GM21515 (cell line): ENCODE measurements around the gene SERTAD2.

Experiments
- ATAC-seq: cut with Tn5 transposase; IDR thresholded peaks from one replicate; pipeline ENCODE4 v1.9.1; 2021; ENCODE audit not compliant: unreplicated experiment

SERTAD2 gene

DNA sequence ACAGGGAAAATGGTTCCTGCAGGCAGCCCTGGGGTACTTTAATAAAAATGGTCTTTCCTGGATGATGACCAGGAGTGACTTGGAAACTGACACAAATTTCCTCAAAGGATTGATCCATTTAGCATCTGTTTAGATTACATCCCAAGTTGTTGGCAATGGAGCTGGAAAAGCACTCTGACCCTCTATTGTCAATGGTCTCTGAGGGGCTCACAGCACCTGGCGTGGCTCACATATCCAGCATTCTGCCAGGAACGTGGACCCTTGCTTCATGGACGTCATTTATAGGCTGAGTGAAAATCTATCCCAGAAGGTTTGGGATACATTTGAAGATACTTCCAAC is 43.8 kb downstream of the SERTAD2 start:
- ATAC-seq, result no peak

DNA sequence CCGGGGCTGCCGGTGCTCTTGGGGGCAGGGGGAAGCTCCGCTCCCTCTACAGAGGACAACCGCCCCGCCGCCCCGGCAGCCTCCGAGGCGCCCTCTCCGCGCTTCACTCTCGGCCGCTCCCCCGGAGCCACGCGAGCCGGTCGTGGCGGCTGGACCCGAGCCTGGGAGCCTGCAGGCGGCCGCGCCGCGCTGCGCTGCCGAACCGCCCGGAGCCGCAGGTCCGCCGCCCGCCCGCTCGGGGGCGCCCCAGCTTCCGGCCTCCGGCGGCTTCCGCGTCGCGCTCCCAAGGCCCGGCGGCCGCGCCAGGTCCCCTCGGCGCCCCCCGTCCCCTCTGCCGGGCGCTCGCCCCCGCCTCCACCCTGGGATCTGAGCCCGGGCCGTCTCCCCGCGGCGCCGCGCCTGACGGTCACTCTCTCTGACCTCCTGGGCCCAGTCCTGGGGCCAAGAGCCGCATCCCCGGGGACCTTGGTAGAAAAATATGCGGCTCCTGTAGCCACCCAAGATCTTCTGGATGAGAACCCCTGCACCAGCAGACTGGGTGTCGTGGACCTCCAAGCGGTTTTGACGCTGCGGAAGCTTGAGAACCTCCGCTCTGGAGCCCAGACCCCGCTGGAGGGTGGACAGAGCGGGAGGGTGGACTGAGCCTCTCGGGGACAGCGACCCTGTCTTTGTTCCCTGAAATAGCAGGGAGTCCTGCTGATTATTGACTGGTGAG is 44.3 kb downstream of the SERTAD2 start:
- peak; percentile 37 for ATAC-seq

DNA sequence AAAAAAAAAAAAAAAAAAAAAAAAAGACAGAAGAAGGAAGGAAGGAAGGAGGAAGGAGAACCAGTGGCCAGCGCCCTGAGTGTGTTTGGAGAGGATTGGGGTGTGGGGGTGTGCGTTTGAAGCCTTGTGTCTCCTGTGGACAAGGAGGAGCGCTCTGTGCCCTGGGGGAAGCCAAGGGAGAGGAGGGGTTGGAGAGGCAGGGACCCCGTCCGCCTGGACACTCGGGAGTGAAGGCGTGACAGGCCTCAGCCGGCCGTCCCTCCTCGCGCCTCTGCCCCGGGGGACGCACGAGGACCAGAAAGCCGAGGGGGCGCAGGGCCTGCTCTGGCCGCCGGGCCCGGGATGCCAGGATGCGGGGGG is 44.9 kb downstream of the SERTAD2 start:
- ATAC-seq, result no peak

DNA sequence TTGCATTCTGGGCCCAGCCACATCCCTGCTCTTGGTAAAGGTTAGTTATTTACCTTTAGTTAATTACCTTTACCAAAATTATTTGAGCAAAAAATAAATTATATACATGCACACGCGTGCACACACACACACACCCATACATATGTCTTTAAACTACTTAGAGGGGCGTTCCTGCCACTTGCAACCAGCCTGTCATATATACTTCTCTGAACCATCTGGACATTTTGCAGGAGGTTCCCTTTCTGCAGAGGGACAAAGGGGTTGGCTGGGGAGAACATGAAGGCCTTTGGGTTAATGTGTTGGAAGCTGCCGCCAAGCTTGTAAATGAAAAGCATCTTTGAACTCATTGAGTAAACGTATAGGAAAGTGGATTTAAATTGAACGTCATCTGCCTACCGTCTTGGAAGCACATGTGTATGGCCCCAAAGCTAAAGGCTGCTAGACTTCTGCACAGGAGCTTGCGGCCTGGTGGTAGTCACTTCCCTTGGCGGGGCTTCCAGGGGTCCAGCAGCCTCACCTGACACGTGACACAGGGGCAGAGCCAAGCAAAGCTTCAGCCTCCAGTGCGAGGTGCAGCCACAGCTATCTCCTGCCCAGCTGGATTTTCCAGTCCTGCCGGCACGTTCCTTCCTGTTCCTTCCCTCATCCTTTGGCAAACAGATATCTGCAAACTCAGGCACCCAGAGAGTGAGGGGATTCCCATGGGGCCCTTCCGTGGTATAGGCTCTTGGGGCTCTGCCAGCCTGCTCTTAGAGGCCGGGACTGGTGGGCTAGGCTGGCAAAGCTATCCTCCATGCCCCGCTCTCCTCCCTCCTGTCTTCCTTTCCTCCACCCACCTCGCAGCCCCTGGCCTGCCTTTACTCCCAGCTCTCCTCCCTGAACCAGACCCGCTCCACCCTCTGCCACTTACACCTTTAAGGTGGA is 46.1 kb downstream of the SERTAD2 start:
- ATAC-seq, result no peak

DNA sequence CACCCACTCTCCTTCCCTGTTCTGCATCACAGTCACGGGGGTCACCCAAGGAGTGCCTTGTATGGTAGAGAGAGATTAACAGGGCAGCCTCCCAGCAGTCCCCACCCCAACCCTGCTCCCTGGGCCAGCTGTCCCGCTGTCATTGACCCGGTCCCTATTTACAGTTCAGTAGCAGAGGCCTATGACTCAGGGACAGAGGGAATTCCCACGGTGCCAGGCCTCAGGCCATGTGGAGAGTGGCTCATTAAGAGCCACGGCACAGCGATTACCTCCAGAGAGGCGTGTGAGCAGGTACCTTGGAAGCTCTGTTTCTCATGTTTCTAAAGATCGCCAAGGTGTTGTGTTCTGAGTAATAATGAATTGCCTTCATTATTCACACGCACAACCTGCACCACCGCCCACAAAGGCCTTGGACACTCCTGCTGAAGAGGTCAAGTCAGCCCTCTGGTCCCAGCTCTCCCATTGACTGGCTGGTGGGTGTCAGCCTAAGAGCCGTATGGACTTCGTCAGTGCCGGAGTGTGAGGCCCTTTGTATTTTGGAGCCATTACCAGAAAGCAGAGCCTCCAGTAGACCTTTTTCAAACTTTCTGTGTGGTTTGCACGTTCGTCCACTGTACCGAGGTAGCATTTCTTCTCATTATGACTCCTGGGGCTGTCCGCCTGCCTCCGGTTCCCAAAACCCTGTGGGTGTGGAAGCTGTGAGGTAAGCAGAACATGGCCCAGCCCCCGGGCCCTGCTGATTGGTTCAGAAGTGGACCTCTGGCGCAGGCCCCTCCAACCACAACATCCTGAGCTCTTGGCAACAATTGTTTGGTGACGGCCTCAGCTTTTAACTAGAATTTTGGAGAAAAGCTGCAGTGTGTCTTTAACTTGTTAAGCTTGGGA is 47.0 kb downstream of the SERTAD2 start:
- ATAC-seq, result peak; percentile 88

DNA sequence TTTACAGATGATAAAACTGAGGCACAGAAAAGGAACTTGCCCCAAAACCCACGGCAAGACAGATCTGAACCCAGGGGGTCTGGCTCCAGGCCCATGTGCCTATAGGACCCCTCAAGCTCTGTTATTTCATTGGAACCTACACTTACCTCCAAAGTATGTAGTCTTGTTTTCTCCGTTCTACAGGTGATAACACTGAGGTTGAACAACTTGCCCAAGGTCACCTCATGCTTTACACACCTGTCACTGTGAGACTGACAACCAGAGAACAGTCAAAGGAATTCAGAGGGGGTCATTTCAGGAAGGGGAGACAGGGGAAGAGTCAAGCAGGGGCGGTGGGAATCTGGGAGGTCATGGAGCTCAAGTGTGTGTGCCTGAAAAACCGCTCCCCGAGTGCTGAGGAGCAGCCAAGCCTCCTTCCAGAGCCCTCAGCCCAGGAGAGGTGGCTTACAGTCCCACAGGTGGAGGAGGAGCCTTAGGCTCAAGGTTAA is 47.7 kb downstream of the SERTAD2 start:
- no peak for ATAC-seq

DNA sequence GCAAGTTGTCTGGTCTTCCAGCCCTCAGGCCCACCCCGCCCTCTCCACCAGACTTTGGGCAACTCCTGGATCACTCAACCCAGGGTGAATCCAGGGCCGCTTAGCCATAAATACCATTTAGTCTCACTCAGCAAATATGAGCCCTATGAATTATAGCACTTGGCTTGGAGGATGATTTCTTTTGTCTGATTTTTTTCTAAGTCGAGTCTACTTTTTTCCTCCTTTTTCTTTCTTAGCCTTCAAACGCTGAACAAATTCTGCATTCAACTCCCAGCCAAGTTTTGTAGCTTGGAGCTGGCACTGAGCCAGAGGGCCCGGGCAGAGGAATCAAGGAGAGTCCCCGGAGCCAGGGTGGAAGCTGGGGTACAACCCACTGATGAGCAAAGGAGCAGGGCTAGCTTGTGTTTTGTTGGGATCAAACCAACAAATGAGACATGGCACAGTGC is 48.7 kb downstream of the SERTAD2 start:
- ATAC-seq, result no peak

DNA sequence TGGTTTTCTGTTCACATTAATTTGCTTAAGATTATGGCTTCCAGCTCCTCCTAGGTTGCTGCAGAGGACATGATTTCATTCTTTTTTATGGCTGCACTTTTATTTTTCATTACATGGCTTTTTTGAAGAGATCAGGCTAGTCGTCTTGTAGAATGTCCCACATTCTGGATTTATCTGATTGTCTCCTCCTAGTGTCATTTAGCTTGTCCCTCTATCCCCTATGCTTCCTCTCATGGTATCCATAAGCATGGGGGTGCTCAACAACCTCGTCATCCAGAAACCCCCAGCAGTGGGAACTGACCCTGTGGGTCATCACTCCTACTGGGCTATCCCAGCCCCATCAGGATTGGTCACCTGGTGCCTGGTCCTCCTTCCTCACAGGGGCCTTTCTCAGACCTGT is 49.6 kb downstream of the SERTAD2 start:
- ATAC-seq, result no peak

DNA sequence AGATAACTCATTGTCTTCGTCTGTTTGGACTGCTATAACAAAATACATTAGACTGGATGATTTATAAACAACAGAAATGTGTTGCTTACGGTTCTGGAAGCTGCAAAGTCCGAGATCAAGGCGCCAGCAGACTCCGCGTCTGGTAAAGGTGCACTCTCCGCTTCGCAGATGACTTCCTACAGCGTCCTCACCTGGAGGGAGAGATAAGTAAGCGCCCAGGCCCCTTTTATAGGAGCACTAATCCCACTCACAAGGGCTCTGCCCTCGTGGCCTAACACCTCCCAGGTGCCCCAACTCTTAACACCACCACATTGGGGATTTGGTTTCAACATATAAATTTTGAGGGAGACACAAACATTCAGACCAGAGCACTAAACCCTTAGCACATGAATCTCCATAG is 51.3 kb downstream of the SERTAD2 start:
- ATAC-seq, result no peak

DNA sequence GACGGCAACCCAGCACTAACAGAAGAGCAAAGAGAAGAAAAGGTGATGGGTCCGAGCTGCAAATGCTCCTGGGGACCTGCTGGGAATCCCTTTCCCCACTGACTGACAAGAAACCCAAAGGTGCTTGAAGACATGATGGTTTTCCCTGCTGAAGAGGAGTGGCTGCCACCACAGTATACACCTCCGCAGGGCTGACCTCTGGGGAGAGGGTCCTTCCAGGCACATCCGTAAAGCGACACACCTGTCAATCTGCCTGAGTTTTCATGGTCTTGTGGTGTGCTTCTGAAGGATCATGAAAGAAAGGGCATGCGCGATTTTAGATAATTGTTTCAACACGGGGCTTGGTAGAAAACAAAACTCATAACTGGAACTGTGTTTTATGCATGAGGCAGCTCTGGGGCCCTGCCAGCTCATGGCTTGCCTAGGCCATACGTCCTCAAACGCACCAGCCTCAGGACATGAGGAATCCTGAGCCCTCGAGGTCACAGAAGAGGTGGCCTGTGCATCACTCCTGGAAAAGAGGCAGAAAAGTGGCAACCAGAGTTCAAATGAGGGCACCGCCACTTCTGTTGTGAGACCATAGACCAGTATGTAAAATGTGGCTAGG is 51.8 kb downstream of the SERTAD2 start:
- no peak for ATAC-seq

DNA sequence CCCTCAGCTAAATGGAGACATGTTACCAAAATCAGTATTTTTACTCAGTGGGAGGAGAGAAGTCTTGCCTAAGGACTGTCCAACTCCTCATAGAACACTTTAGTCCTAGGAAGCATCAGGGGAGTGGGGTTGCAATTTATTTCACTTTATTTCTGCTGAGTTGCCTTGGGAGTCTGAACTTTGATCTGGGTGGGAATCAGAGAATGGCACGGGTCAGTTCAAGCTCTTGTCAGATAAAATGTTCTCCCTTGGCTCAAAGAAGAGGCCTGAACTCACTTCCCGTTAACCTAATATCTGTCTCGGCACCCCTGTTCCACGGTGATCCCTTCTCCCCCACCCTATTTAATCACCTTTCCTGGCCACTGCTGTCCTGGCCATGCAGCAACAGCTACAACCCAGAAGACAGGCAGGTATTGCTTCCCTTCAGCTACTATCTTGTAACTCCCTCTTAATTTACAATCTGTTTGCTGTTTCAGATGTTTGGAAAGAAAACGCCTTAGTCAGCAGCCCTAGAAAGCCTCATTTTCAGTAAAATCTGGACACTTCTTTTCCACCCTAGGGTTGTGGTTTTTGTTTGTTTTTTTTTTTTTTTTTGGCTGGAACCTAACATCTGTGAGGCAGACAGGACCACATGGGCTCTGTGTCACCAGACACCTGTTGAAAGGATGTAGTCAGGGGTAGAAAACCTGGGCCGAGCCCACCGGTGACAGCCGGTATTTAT is 52.5 kb downstream of the SERTAD2 start:
- ATAC-seq, result no peak

DNA sequence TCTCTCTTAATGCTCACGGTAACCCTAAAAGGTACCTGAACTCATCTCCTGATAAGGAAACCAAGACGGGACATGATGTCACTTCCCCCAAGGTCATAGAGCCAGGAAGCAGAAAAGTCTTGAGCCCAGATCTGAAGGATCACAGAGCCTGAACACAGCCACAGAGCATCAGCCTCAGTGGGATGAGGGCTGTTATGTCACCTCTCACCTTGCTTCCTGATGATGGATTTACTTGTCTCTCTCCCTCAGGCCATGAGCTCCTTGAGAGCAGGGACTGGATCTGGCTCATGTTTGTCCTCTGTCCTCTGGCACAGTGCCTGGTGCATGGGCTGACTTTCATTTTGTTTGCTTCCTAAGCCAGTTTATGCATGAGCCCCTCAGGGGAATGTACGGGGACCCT is 54.2 kb downstream of the SERTAD2 start:
- no peak for ATAC-seq

DNA sequence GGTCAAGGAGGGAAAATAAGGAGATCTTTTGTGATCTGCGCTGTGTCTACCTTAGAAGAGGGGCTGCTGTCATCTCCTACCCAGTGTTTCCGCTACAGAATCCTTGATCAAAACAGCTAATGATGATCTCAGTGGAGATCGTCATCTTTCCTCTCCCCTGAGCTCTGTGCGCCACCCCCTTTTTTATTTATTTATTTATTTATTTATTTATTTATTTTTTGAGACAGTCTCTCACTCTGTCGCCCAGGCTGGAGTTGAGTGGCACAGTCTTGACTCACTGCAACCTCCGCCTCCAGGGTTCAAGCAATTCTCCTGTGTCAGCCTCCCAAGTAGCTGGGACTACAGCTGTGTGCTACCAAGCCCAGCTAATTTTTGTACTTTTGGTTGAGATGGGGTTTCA is 55.5 kb downstream of the SERTAD2 start:
- no peak for ATAC-seq

DNA sequence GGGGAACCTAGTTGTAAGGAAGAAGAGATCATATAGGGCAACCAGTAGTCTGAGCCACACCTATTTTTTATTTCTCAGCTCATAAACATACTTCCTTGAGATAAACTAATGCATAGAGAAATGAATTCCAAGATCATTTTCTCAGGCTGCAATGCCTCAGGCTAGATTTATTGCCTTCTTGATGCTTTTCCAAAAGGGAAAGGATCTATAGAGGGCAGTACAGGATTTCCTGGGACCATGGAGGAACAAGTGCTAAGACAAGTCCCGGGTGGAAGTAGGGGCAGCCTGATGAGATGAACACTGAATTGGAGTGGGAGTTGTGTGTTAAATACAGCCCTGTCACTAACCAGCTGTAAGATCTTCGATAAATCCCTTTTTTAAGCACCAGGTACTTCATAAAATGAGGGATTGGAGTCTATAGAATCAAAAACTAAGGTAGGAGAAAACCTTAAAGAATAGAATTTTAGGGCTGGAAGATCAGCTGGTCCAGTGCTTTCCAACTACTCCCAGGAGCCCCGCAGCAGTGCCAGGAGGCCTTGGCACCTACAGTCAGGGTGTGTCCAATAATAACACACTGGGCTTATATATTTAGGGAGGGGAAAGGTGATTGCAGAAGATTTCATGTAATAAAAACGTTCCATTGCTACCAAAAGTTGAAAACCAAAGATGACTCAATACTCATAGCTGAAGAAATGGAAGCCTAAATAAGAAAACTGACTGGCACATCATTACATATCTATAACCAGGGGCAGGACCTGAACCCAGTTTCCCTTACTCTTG is 58.1 kb downstream of the SERTAD2 start:
- no peak for ATAC-seq

DNA sequence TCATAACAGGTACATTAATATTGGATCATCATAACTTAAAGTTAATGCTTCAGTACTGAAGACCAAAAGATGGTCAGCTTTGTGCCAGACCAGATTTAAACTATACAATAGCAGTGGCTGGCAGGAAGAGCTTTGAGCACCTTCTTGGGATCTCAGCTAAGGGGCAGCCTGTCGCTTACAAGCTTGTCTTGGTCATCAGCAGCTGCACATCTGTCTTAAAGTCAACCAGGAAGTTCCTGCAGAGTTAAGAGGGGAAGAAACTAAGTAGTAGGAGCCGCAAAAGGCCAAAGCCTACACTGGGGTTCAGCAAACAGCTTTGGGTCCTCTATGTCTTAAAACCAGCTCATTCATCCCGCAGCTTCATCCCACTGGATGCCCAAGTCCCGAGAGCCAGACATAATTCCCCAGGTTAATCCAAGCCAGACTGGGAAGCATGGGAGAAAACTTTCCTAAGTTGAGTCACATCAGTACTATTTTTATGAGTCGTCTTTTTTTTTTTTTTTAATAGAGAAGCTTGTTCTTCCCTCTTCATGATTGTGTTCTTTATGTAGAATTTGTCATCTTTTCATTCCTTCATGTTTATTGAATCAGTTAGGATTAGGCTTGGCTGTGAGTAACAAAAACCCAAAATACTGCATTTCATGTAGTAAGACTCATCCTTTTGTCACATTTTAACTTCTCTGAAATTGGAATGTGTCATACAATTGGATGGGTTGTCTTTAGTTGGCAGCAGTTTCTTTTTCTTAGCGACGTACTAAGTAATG is 59.3 kb downstream of the SERTAD2 start:
- no peak for ATAC-seq

DNA sequence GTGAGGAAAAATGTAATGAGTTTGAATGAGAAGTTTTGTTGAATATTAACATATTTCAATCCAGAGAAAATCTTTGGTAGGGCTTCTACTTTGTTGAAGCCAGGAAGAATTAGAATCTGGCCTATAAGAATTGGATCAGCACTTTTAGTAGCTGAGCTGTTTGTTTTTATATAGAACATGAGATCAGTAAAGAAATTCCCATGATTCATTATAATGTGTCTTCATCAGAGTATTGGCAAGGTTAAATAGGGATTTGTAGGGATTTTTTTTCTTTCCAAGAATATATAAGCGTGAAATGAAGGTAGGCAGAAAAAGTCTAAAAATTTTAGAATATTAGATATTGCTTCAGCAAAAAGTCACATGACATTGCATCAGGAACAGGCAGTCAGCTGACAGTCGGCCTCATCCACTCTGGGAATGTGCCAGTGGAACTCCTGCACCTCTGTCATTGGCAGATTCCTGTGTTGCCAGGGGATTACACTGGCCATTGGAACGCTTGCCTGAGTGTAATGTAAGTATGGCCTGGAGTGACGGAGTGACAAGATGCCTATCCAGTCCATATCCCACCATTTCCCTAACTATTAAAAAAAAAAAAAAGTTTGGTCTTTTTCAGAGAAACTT is 60.6 kb downstream of the SERTAD2 start:
- no peak for ATAC-seq

DNA sequence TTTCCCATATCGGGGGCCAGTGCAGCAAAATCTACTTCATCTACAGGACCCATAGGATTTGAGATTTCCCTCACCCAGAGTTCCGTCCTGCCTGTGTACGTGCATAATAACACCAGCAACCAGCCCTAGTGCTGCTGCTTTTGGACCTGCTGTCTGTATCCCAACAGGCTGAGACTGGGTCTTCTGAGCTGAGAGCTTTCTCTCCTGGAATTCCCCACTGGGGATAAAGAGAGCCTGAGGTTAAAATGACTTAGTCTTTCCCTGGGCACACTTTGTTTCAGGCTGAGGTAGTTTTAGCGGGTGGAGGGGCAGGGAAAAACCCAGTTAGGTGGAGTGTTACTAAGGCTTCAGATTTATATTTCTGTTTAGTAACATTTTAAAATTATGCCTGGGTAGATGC is 62.5 kb downstream of the SERTAD2 start:
- no peak for ATAC-seq

DNA sequence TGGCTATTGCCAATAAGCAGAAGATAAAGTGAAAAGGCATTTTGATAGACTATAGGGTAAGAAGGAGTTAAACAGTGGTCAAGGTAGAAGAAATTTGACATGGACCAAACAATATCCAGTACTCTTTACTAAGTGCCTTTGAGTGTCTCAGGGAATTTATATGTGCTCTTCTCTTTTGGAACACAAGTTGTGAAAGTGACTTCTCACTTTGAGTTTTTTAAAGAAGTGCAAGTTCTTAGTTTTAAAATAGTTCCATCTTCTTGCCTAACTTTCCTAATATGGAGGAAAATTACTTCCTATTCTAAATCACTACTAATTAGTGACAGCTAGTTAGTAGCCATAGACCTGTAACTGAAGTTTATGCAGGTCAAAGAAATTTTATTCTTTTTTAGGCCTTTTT is 66.2 kb downstream of the SERTAD2 start:
- ATAC-seq, result no peak
